GM12874 (cell line): Measurements from ENCODE around the gene UMAD1.

Experiments
- CTCF ChIP-seq: IDR thresholded peaks from 2 replicates; pipeline ENCODE4 v1.5.1; 2011; ENCODE audit warnings: low read depth, mild to moderate bottlenecking, control low read depth, low read length, moderate library complexity; ENCODE audit not compliant: insufficient read depth

Gene UMAD1

DNA sequence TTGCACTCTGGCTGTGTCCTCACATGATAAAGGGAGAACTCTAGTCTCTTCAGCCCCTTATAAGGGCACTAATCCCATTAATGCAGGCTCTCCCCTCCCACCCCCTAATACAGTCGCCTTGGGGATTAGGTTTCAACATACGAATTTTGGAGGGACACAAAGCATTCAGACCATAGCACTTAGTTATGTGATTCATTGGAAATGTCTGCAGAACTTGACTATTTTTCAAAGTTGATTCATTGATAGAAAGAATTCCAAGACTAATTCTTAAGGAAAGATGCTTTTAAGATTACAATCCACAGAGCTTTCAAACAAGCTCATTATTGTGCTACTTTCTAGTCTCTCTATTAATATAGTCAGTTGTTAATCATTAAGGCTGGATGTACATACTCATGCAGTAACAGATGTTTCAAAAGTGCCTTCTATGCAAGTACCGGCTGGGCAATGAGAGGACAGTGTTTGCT is 163.2 kb downstream of the UMAD1 start:
- TF ChIP-seq CTCF: no peak

DNA sequence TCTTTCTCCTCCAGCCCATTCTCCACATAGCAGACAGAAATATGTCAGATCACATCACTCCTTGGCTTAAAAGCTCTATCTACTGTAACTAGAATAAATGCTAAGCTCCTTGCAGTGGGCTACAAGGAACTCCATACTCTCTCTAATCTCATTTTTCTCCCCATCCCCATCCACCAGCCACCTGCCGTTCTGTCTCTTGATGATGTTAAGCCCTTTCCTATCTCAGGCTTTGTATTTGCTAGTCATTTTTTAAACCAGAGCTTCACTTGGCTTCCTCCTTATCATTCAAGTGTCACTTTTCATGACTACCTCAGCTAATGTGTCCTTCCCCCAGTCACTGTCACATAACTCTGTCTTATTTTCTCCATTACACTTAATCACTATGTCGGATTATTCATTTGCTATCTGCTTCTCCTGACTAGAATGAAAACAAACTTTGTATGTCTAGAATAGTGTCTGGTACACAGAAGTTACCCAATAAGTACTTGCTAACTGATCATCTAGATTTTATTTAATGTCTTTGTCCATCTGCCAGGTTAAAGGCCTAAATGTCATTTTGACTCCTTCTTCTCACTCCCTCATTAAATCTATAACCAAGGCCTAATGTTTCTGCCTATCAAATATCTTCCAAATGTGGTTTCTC is 165.1 kb downstream of the UMAD1 start:
- no peak for TF ChIP-seq CTCF

DNA sequence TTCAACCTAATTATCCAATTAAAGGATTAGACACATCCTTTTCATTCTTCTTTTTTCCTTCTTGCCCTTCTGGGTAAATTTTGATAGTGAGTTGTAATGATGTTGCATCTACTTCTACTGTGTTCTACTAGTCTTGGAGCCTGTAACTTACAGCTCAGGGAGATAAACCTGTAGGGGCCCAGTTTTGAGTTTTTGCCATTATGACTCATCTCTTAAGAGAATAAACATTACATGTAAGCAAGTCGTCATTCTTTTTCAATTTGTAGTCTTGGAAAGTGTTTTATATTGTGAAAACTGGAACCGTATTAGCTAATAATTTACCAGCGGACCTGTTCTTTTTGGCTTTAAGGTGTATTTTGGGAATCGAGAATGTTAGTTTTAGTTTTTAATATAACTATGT is 167.6 kb downstream of the UMAD1 start:
- TF ChIP-seq CTCF: no peak

GRCh38 chr7:7808626-7809025 is 168.1 kb downstream of the UMAD1 start:
- TF ChIP-seq CTCF: no peak

GRCh38 chr7:7810380-7810779 is 169.8 kb downstream of the UMAD1 start:
- no peak for TF ChIP-seq CTCF

DNA sequence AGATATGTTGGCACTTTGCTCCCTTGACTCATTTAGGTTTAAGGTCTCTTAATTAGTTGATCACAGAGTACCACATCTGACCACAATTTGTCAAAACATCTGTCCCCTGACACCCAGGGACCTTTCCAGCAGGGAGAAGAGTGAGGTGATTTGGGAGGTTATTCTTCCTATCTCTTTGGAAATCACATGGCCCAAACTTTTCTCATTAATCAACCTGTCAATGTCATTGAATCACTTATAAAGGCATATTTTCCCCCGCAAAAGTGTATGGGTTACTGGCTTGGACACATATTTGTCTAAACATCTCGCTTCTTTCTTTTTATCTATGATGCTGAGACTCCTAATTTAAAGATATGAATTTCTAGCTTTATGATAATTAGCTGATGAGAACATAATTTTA is 170.3 kb downstream of the UMAD1 start:
- TF ChIP-seq CTCF: no peak

DNA sequence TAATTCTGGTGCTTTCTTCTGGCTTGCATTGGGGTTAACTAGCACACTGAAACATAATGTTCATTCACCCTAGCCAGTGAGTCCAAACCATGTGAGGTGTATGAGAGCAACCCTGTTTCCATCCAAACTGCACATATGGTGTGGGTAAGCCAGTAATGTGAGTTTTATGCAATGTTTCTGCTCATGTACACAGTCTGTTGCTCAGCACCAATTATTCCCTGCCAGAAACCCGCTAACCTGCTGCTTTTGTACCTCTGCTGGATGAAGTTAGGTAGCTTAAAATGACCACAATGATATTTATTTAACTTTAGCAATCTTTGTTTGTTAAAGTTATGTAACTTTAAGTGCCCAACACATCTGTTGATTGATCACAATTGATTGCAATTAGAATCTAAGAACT is 171.6 kb downstream of the UMAD1 start:
- no peak for TF ChIP-seq CTCF

GRCh38 chr7:7815395-7815794 is 174.8 kb downstream of the UMAD1 start:
- no peak for TF ChIP-seq CTCF
